ENCODE data around the gene BMP7. TPM values are rescaled to one million over a fixed set of nuclear protein-coding genes. Genes with fewer than 3 reads are reported as not detected.
A peak's percentile ranks its signal among the peaks of the same experiment; 100 is the strongest.

The BMP7 gene
- total and polyA plus RNA-seq, 2 of the 8 experiments (the other 6 are each of a cell fraction or from before 2014, with no cell fraction given) = 9.2 to 14.7 TPM

GRCh38 chr20:57259121-57259937, 7.1 kb downstream of the BMP7 start:
- no peak overlapping the region for H3K4ac ChIP-seq (replicated peaks; ENCODE audit: insufficient read length, low read depth, low read length)
- H2BK5ac ChIP-seq (ENCODE audit: low read depth, low read length) = no peak overlapping the region; the same call in 1 of the 2 replicates
- no peak overlapping the region for H2BK12ac ChIP-seq (ENCODE audit: low read depth, low read length)
- TF ChIP-seq BACH1 (IDR thresholded peaks at IDR 0.05; ENCODE audit: low read length) = no peak
- TF ChIP-seq TAF1 (IDR thresholded peaks at IDR 0.05; ENCODE audit: low read depth, low read length) = no peak
- TF ChIP-seq JUN (IDR thresholded peaks at IDR 0.05; ENCODE audit: low read depth, low read length) = no peak
- TF ChIP-seq ASH2L (IDR thresholded peaks at IDR 0.05; ENCODE audit: low read length) = no peak
- TF ChIP-seq SP1 (IDR thresholded peaks at IDR 0.05; ENCODE audit: low read depth, low read length) = no peak
- no peak for TF ChIP-seq KDM1A (IDR thresholded peaks at IDR 0.05; ENCODE audit: borderline replicate concordance, low read length)
- no peak for TF ChIP-seq GTF2F1 (IDR thresholded peaks at IDR 0.05; ENCODE audit: borderline replicate concordance, low read depth, low read length)
- no peaks in the 10 kb centered on the region for H3K36me3 ChIP-seq (ENCODE audit: control insufficient read depth in 2 of 4, insufficient read depth in 4 of 4, low read length in 3 of 4)
- H4K8ac ChIP-seq (ENCODE audit: extremely low read depth, insufficient read depth, low read length) = no peak overlapping the region
- ChIA-PET CTCF (ENCODE audit: partially characterized antibody) (interaction anchor here (0.7 to 4.3 kb wide), 8 partner anchors 13 to 169 kb away, joined by 3 to 33 read pairs (median 4); no protein-coding TSS in a partner anchor), POLR2A (ENCODE audit: partially characterized antibody) (interaction anchor here (0.9 to 1.8 kb wide), 4 partner anchors 9 to 50 kb away, joined by 3 to 5 read pairs (median 3); no protein-coding TSS in a partner anchor)
- peak overlapping the region; percentile 92; the same call in 1 of the 2 replicates for H2BK20ac ChIP-seq (ENCODE audit: low read length)
- H3K18ac ChIP-seq (ENCODE audit: extremely low read depth, low read length) = no peak overlapping the region
- H3K4me1 ChIP-seq (replicated peaks in 1 of 4; ENCODE audit: control insufficient read depth in 3 of 4, insufficient read depth in 4 of 4, low read length in 3 of 4) = peaks cover 30 to 53% (median 40%) of the 10 kb centered on the region in 4 experiments
- WGBS, 2 experiments (ENCODE audit: extremely low coverage in 1 of 2, insufficient coverage in 1 of 2, insufficient read length in 1 of 2, insufficient replicate concordance in 2 of 2, low coverage in 1 of 2, low lambda C conversion rate in 2 of 2, missing lambda C conversion rate in 1 of 2) = 64% methylated on average over 21 of the region's 21 CpGs; no CpG with 5 or more reads in 1 of the 2 experiments
- H2BK120ac ChIP-seq (replicated peaks; ENCODE audit: low read depth, low read length) = no peak overlapping the region
- H3K4me3 ChIP-seq (ENCODE audit: extremely low read depth in 1 of 4, insufficient read depth in 2 of 4, low read depth in 3 of 4, low read length in 4 of 4) = no peak overlapping the region
- peak overlapping the region; percentile 25 to 55; a peak in 3 of 4 replicates for H3K4me2 ChIP-seq (ENCODE audit: insufficient read depth in 1 of 2, low read depth in 2 of 2, low read length in 2 of 2)
- H2AK5ac ChIP-seq (ENCODE audit: low read depth, low read length) = no peak overlapping the region; the same call in 1 of the 2 replicates
- no peak overlapping the region for H2BK15ac ChIP-seq (ENCODE audit: low read length)
- H3K23ac ChIP-seq (ENCODE audit: insufficient read length) = no peak overlapping the region
- no peak overlapping the region for H4K91ac ChIP-seq (replicated peaks; ENCODE audit: insufficient read length, low read length)
- peaks cover 3 to 12% of the 10 kb centered on the region in 2 experiments for H4K20me1 ChIP-seq (replicated peaks in 1 of 2; ENCODE audit: control insufficient read depth in 1 of 2, insufficient read depth in 2 of 2, low read length in 2 of 2)
- no peak overlapping the region for H3K27ac ChIP-seq (ENCODE audit: low read depth, low read length)
- no peaks in the 10 kb centered on the region for H3K9me3 ChIP-seq (ENCODE audit: insufficient read depth in 2 of 2, low read depth in 1 of 2, low read length in 1 of 2)
- peaks cover 3% of the 10 kb centered on the region; the same call in 1 of the 2 replicates for H3K79me1 ChIP-seq (ENCODE audit: low read depth, low read length)
- FAIRE-seq (no peak), DNase-seq (ENCODE audit: low read depth in 1 of 2, low spot score in 2 of 2) (no peak)
- H3K14ac ChIP-seq (ENCODE audit: insufficient read length) = no peak overlapping the region
- no peak overlapping the region for H2AFZ ChIP-seq (ENCODE audit: low read length)
- no peak overlapping the region for H4K5ac ChIP-seq (ENCODE audit: insufficient read length, low read depth, low read length)
- no peak overlapping the region for H3K56ac ChIP-seq (replicated peaks; ENCODE audit: insufficient read length, low read depth, low read length)
- no peak overlapping the region; a peak in 1 of 7 replicates for H3K9ac ChIP-seq (replicated peaks in 1 of 4; ENCODE audit: extremely low read depth in 1 of 4, low read depth in 3 of 4, low read length in 3 of 4)
- H3K23me2 ChIP-seq (ENCODE audit: low read depth, low read length) = peaks cover 3% of the 10 kb centered on the region; the same call in 1 of the 2 replicates
- H3K27me3 ChIP-seq (replicated peaks in 1 of 4; ENCODE audit: control insufficient read depth in 3 of 4, extremely low read depth in 1 of 4, insufficient read depth in 3 of 4, low read length in 3 of 4) = peaks cover 10 to 52% (median 50%) of the 10 kb centered on the region in 4 experiments
- no peaks in the 10 kb centered on the region; a peak in 1 of 4 replicates for H3K79me2 ChIP-seq (ENCODE audit: control insufficient read depth in 1 of 2, insufficient read depth in 2 of 2, low read length in 2 of 2)

Data from H1 (cell line).